CD4-positive, alpha-beta T cell treated with Interleukin-10 for 1 hour (primary cell): ENCODE measurements around the gene BAHCC1.

ENCODE experiments used
- DNase-seq: peaks from one replicate; pipeline ENCODE4 v3.0.0-alpha.2; 2020

BAHCC1 gene

DNA sequence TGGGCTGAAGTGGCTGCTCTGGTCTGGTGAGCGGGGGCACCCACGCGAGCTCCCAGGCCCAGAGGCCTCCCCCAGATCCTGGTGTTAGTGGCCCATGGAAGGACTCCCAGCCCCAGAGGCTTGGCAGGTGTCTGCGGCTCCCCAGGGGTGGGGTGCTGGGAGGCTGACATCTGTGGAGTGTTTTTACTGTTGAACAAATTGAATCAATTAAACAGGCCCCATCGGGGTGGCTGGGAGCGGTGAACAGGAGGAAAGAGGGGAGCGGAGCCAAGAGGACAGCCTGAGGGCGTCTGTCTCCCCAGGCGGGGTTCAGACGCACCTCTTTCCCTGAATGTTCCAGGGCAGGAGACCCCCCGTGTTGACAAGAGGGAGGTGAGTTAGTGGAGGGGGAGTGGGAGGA lies 87.4 kb downstream of the BAHCC1 start:
- DNase-seq: no peak

DNA sequence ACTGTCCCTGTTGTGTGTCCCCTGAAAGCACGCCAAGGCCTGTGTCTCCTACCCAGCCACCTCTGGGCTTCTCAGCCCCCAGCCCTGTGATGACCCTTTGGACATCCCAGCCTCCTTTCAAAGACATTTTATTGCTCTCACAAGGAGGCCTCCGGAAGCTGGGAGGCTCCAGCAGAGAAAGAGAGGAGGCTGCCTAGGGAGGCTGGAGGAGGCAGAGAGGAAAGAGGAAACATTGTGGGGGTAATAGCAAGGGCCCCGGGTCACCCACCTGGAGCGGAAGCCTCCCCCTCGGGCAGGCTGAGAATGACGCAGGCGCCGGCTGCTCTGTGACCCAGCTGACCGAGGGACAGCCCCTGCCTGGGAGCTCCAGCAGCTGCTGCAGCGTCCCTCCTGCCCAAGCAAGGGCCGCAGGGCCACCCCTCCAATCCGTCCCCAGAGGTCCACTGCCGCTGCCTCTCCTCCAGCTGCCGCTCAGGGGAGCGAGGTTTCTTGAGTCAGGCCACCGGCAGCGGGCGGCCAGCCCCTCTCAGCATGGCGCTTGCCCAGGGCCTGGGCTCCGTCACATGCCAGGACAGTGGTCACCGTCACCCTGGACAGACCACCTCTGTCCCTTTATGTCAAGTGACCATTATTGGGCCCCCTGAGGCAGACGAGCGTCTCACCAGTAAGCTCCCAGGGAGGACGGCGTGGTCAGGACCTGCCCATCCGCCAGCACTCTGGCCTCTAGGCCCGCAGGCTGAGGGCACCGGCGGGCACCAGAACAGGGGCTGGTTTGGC lies 88.0 kb downstream of the BAHCC1 start:
- DNase-seq: no peak

DNA sequence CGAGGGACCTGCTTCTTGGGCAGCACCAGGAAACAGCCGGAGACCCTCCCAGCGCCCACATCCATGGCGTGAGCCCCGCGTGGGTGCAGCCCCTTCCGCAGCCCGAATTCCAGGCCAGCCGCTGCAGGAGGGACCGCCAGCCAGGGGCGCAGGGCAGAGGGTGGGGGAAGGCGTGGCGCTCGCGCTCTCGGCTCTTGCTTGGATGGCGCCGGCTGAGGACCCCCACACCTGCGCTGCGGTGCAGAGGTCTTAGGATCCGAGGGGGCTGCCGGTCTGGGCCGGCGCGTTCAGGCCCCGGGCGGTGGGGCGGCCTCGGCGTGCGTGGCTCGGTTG lies 88.6 kb downstream of the BAHCC1 start:
- no peak for DNase-seq

DNA sequence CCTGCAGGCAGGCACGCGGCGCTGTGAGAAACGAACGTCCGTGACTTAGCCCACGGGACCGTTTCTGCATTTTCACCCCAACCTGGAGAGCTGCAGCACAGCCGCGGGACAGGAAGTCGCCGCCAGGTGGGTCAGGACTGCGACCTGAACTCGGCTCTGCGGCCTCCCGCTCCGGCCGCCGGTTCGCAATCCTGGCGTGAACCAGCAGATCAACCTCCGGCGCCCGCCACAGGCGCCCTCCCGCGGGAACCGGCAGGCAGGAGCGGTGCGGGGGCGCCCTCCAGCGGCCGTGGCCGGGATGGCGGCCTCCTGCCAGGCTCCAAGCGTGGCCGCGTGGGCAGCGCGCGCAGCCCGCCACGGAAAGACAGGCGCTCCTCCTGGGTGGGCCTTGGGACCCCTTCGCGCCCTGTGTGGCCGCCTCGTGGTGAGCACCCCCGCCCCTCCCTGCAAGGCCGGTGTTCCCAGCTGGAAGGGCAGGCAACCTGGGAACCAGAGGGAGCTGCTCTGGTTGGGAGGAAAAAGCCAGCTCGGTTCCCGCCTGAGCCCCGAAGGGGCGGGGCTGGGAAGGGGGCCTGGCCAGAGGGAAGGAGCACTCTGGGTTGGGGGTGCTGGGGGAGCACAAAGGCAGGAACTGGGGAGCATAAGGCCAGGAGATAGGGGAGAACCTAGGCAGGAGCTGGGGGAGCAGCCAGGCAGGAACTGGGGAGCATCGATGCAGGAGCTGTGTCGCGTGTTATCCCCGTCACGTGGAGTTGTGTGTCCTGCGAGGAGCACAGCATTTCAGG lies 89.1 kb downstream of the BAHCC1 start:
- DNase-seq: peak; percentile 89

DNA sequence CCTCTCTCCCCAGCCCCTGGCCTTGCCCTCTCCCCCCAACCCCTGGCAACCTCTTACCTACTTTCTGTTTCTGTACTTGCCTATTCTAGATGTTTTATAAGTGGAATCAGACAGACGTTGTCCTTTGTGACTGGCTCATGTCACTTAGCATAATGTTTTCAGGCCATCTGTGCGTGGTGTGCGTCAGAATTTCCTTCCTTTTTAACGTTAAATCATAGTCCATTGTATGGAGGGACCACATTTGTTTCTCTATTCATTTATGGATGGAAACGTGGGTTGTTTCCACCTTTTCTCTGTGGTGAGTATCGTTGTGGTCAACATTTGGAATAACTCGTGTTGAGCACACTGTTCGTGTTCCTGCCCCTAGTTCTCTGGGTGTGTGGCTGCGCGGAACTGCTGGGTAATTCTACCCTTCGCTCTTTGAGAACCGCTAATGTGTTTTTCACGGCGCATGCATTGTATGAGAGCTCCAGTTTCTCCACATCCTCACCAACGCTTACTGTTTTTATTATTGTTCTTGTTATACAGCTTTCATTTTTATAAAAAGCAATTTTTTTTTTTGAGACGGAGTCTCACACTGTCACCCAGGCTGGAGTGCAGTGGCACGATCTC lies 91.0 kb downstream of the BAHCC1 start:
- no peak for DNase-seq

- DNase-seq: no peak
Measured at GRCh38 chr17:81487089-81487486, 91.8 kb downstream of the BAHCC1 start.

- DNase-seq: peak; percentile 81
Measured at GRCh38 chr17:81487487-81488275, 92.4 kb downstream of the BAHCC1 start.

DNA sequence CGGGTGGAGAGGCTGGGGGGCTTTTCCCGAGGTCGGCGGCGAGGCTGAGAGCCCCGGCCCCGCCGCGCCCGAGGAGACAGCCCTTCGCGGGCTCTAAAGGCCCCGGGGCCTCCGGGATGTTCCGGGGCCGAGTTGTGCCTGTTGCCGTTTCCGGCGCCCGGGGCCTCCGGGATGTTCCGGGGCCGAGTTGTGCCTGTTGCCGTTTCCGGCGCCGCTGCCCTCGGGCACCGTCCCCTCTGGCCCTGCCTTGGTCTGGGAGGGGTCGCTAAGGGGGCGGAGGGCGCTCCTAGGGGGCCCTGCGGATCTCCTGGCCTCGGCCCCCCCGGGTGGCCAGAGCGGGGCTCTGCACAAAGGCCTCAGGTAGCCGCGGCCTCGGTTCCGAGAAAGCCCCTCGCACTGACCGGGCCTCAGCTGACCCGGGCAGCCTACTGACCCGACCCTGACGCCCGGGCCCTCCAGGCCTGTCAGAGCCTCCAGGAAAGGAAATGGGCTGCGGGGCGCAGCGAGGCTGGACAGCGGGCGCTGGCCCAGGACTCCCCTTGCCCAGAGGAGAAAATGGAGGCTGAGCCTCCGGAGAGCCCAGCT lies 93.1 kb downstream of the BAHCC1 start:
- DNase-seq: no peak

- no peak for DNase-seq
Measured at GRCh38 chr17:81489012-81489997, 94.0 kb downstream of the BAHCC1 start.

- no peak for DNase-seq
Measured at GRCh38 chr17:81489998-81490992, 95.0 kb downstream of the BAHCC1 start.

DNA sequence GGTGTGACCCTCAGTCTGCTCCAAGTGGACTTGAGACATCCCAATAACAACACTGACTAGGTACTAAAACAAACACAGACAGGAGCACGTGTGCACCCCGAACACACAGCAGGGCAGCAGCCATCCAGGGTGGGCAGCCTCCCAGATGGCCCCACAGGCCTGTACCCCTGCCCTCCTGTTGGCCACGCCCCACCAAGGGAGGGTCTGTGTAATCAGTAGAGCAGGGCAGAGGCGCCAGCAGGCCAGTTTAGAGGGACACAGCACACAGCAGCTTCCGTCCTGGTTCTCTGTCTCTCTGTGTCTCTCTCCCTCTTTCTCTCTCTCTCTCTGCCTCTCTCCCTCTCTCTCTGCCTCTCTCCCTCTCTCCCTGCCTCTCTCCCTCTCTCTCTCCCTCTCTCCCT lies 95.9 kb downstream of the BAHCC1 start:
- DNase-seq: no peak

DNA sequence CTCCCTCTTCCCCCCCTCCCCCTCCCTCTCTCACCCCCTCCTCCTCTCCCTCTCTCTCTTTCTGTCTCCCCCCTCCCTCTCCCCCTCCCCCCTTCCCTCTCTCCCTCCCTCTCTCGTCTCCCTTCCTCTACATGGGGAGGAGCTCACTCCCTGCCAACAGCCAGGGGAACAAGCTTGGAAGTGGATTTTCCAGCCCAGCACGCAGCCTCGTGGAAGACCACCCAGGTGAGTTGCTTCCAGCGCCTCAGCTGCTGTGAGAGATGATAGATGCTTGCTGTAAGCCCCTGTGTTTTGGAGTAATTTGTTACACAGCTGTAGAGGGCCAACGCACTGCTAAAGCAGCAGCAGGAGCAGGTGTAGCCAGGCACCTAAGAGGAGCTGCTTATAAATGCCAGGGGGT lies 96.5 kb downstream of the BAHCC1 start:
- DNase-seq: no peak

- no peak for DNase-seq
Measured at GRCh38 chr17:81492202-81492601, 96.9 kb downstream of the BAHCC1 start.

GRCh38 chr17:81492706-81493105 lies 97.4 kb downstream of the BAHCC1 start:
- no peak for DNase-seq

DNA sequence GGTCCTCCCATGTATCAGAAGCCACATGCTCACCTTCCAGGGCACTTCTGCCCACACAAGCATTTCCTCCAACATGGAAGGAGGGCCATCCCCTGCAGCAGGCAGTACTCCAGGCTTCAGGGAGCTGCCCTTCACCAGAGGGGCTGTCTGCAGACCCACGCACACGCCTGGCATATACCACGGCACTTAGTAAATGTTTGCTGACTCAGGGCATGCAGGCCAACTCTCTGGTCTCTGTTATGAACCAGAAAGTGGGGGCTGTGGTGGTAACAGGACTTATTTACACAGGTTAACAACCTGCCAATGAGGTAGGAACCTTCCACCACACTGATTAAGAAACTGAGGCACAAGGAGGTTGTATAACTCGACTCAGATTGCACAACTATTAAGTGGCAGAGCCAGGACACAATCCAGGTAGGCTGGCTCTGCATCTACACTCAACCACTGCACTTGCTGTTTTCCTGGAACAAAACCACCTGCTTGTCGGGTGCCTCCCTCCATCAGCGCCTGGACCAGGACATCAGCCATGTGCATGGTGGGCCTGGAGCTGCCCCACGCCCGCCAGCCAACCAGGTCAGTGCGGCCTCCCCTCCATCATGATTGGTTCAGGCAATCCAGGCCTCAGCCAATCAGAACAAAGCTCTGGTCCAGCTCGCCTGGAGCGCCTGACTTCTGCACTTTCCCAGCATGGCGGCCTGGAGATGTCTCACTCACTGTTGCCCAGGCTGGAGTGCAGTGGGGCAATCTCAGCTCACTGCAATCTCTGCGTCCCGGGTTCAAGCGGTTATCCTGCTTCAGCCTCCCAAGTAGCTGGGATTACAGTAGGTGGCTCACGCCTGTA lies 98.2 kb downstream of the BAHCC1 start:
- no peak for DNase-seq

DNA sequence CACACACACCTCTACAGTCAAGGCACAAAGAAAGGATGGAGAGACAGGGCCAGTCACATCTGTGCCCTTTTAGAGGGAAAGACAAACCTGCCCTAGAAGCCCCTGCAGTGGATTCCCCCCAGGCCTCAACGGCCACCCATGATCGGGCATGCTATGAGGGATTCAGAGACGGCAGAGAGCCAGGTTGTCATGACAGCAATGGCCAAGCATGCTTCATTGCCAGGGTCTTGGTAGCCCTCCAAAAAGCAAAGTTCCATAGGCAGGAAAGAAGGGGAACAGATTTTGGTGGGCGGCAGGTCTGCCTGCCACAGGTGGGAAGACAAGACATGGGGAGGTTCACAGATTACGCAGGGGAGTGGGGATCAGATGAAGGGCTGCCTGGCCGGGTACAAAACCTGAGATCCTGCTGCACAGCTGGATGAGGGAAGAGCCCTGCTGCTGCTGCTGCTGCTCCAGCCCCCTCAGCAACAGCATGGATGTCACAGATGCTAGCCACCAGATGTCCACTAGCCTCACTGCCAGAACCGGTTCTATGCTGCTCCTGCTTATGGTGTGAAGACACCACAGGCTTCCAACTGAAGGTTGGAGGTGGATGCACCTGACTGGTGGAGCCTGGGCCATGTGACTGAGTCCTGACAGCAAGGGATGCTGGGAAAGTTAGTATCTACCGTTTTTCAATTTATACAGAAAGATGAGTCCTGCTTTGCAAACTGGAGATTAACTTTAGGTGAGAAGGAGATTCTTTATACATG lies 99.5 kb downstream of the BAHCC1 start:
- DNase-seq: no peak

GRCh38 chr17:81498953-81499600 lies 103.8 kb downstream of the BAHCC1 start:
- no peak for DNase-seq

GRCh38 chr17:81499601-81499970 lies 104.3 kb downstream of the BAHCC1 start:
- no peak for DNase-seq
